ENCODE results near the gene LHB.
"Not testable (repeated sequence)": the region's sequence is repeated elsewhere in the genome, so short reads cannot be mapped to it uniquely, and the experiment has no call there.

LHB gene

GRCh38 chr19:49022116-49022515, 5.2 kb upstream of the LHB start:
- CTCF ChIA-PET = no interaction called here
- H3K27ac ChIP-seq = no peak overlapping the region
- POLR2A ChIA-PET (ENCODE audit: low non-redundant PET) = no interaction called here
- TF ChIP-seq CTCF (conservative IDR thresholded peaks at IDR 0.05; ENCODE audit: low read depth) = no peak
- DNase-seq (ENCODE audit: low spot score) = no peak

- POLR2A ChIA-PET (ENCODE audit: low non-redundant PET) = no interaction called here
- no peak overlapping the region; the same call in 1 of the 2 replicates for H3K27ac ChIP-seq
- no peak for DNase-seq (ENCODE audit: low spot score)
- CTCF ChIA-PET = no interaction called here
- TF ChIP-seq CTCF (conservative IDR thresholded peaks at IDR 0.05; ENCODE audit: low read depth) = no peak
These were observed 4.3 kb upstream of the LHB start for GRCh38 chr19:49020931-49021895.

DNA sequence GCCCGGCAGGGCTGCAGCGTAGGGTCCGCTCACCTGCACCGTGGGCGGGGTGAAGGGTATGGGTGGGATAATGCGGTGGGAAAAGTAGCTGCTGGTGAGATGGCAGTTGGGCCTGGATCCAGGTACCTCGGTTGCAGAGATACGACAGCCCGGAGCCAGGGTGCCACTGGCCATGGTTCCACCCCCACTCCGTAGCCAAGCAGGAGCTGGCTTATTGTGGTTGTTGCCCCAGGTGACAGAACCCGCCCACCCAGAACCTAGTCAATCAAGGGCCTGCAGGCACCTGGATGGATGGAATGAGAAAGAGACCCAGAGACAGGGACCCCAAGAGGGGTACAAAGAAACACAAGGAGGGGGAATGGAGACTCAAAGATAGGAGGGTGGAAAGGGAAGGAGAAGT, 3.5 kb upstream of the LHB start:
- CTCF ChIA-PET = no interaction called here
- DNase-seq (ENCODE audit: low spot score) = no peak
- no peak overlapping the region for H3K27ac ChIP-seq
- POLR2A ChIA-PET (ENCODE audit: low non-redundant PET) = no interaction called here
- TF ChIP-seq CTCF (conservative IDR thresholded peaks at IDR 0.05; ENCODE audit: low read depth) = no peak

DNA sequence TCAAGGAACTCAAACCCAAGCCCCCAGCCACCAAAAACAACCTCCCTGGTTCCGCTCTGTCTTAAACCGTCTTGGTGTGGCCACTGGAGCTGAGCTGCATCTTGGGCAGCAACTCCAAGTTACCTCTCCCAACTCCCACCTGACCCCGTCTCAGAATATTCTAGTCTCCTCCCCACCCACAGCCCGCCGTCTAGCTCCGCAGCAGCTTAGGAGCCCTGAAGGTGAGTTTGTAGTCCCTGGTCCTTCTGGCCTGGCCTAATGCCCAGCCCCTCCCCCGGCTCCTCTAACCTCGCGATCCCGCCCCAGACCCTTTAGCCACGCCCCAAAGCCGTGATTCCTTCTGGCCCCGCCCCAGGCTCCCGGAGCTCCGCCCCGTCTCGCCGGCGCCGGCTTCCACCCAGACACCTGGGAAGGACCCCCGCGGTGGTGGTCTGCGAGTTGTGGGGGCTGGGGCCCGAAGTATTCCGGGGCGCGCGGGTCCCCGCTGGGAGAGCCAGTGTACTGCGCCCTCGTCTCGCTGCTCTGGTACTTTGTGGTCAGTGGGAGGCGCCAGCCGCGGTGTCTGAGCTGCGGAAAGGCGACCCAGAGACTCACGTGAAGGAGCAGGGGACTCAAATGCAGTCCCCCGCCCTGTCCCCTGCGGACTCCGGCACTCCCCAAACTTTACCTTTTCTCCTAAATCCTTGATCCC, 2.5 kb upstream of the LHB start:
- POLR2A ChIA-PET (ENCODE audit: low non-redundant PET) = interaction anchor here (0.6 kb wide), 1 partner anchor 11 kb away, joined by 10 read pairs; no protein-coding TSS in a partner anchor
- peak; percentile 31 for TF ChIP-seq CTCF (conservative IDR thresholded peaks at IDR 0.05; ENCODE audit: low read depth)
- CTCF ChIA-PET = interaction anchor here (0.6 to 1.2 kb wide), 3 partner anchors 27 to 76 kb away, joined by 3 read pairs; partner anchors contain the start of gene GYS1
- DNase-seq (ENCODE audit: low spot score) = peak; percentile 70
- H3K27ac ChIP-seq = peak overlapping the region; percentile 48

GRCh38 chr19:49018388-49019241, 1.7 kb upstream of the LHB start:
- DNase-seq (ENCODE audit: low spot score) = not testable (repeated sequence)
- ChIA-PET POLR2A (ENCODE audit: low non-redundant PET) (interaction anchor here (0.6 kb wide), 1 partner anchor 11 kb away, joined by 10 read pairs; no protein-coding TSS in a partner anchor), CTCF (interaction anchor here (0.7 to 1.2 kb wide), 2 partner anchors 26 to 76 kb away, joined by 3 read pairs; partner anchors contain the start of gene GYS1)
- peak overlapping the region; percentile 65 for H3K27ac ChIP-seq

DNA sequence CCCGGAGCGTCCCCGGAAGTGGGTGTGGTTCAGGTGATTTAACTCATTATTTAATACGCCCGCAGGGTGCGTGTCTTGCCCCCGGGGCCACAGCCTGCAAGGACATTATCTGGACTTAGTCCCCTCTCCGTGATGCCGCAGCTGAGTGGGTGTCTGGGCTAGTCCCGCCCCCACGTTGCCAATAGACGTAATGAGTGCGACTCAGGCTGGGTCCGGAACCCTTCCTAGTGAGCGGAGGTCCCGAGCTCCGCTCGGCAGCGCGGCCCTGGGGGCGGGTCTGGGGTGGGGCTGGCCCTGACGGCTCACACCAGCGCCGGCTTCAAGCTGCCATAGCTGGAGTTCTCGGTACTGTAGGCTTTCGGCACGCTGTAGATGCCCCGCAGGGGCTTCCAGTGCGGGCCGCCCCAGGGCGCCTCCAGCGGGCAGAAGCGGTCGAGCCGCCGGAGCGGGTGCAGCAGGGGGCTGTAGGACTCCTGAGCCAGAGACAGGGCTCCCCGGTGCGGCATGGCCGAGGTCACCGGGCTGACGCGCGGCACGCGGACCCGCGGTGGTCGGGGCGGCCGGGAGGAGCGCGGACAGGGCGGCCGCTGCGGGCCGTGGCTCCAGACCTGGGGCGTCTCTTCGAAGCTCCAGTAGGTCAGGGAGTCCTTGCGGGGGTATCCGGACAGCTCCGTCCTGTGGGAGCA, 918 bp upstream of the LHB start:
- peak overlapping the region; percentile 65 for H3K27ac ChIP-seq
- CTCF ChIA-PET = no interaction called here
- DNase-seq (ENCODE audit: low spot score) = no peak
- peak; percentile 71 for TF ChIP-seq CTCF (conservative IDR thresholded peaks at IDR 0.05; ENCODE audit: low read depth)
- POLR2A ChIA-PET (ENCODE audit: low non-redundant PET) = no interaction called here
